Right lobe of liver (tissue), 6 donors: Measurements from ENCODE around the gene GAL3ST1. TPM values are rescaled to one million over a fixed set of nuclear protein-coding genes. Genes with fewer than 3 reads are reported as not detected.

Experiments
- ATAC-seq, 4 donors: fragments of 200-7000 bp; cut with Tn5 transposase; one replicate each; pipeline ENCODE4 v1.9.1; 2020; ENCODE audit warnings: mild to moderate bottlenecking in 4 of 4, moderate library complexity in 4 of 4
- DNase-seq, 3 donors: peaks; one replicate each; pipeline ENCODE4 v3.0.0-alpha.2; 2020
- H3K27ac ChIP-seq, 3 donors: fragments of 200-600 bp; one replicate each; pipeline ENCODE4 v1.8.0; 2022
- H3K27me3 ChIP-seq, 2 donors: fragments of 200-600 bp; one replicate each; pipeline ENCODE4 v1.8.0; 2022
- H3K36me3 ChIP-seq, 4 donors: fragments of 200-600 bp; sonication (generic) in 1 of 4; one replicate each; pipeline versions ENCODE4 v1.5.1 to v1.8.0; 2017 to 2022; ENCODE audit warnings: control low read depth in 1 of 4
- H3K4me1 ChIP-seq, 4 donors: fragments of 200-600 bp; sonication (generic) in 1 of 4; one replicate each; pipeline versions ENCODE4 v1.5.1 to v1.8.0; 2017 to 2022; ENCODE audit warnings: control low read depth in 1 of 4
- H3K4me3 ChIP-seq, 3 donors: fragments of 200-600 bp; one replicate each; pipeline ENCODE4 v1.8.0; 2022
- H3K9me3 ChIP-seq, 4 donors: fragments of 200-600 bp; sonication (generic) in 1 of 4; one replicate each; pipeline versions ENCODE4 v1.5.1 to v1.8.0; 2017 to 2022; ENCODE audit warnings: control low read depth in 1 of 4
- CTCF ChIP-seq, 4 donors: fragments of 200-600 bp in 3 of 4; fragments of 450-650 bp in 1 of 4; IDR thresholded peaks; one replicate each; pipeline versions ENCODE4 v1.5.1 to v1.8.0; 2016 to 2022; ENCODE audit warnings: antibody characterized with exemption in 4 of 4, mild to moderate bottlenecking in 2 of 4
- POLR2A ChIP-seq: fragments of 450-650 bp; IDR thresholded peaks from one replicate; pipeline ENCODE4 v1.6.1; 2017; ENCODE audit warnings: antibody characterized with exemption, mild to moderate bottlenecking
- WGBS: methylation state at CpG from one replicate; pipeline ENCODE4 v1.1.6; 2018; ENCODE audit warnings: low coverage, low lambda C conversion rate; ENCODE audit not compliant: insufficient coverage; ENCODE audit errors: missing lambda C conversion rate; 5-methylcytosine and 5-hydroxymethylcytosine counted together
- intact Hi-C, 2 donors: fragments of 100-400 bp; cut with DNase I; formaldehyde crosslinking; loops; one replicate each; pipeline versions ENCODE4 v1.11.2 to v1.14.1; 2022
- total RNA-seq, 6 experiments: library from RNA; depleted of rRNA in 2 of 6; stranded (reverse); fragments of >200 nt in 2 of 6; fragmentation: NEBNext Ultra II Directional in 3 of 6; extraction: Animal tissue kit (Norgen Biotek cat#: 25700) in 3 of 6; gene quantifications; one replicate each; pipeline versions ENCODE4 v1.1.0 to v1.2.4, GENCODE V29; 2016 to 2023
- donor health status: DM: no; HTN: yes; CAD: no.
- donor health status: DM: no; HTN: no; CAD: no.
- donor health status: DM: no; HTN: no; CAD: no.
- donor health status: DM: no; HTN: yes; CAD: no.
- donor health status: DM: no; HTN: yes; CAD: no.

Gene GAL3ST1
- total RNA-seq, 6 experiments from 2014 or later = 0.58 to 7.0 (median 3.3) TPM

- intact Hi-C loops = no loop called here
Observed at GRCh38 chr22:30578481-30578880, 4.0 kb upstream of the GAL3ST1 start.

DNA sequence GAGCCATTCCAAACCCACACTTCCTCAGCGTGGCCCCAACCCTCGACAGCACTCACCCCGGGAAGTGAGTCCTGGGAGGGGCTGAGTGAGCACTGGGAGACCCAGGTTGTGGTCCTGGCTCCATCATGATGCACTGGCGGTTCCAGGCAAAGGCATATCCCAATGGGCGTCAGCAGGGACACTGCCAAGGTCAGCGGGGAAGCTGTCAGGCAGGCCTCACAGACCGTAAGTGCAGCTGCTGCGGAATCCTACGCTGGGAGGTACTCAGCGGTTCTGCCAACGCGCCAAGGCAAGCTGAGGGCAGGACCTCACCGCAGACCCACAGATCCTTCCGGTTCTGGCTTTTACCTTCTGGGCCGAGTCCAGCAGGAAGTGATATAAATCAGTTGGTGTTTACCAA, 1.4 kb upstream of the GAL3ST1 start:
- H3K27me3 ChIP-seq = no peaks in the 10 kb centered on the region
- DNase-seq (no peak), ATAC-seq (no peak)
- intact Hi-C loops = no loop called here
- H3K27ac ChIP-seq = no peak overlapping the region
- peaks cover 0 to 52% (median 14%) of the 10 kb centered on the region in 4 donors for H3K36me3 ChIP-seq
- no peaks in the 10 kb centered on the region for H3K9me3 ChIP-seq
- TF ChIP-seq CTCF (IDR thresholded peaks at IDR 0.05) = no peak
- TF ChIP-seq POLR2A = no peak
- 55% methylated on average over 5 of the region's 15 CpGs for WGBS
- H3K4me1 ChIP-seq = peaks cover 0 to 31% (median 7%) of the 10 kb centered on the region in 4 donors
- no peak overlapping the region for H3K4me3 ChIP-seq

More at GRCh38 chr22:30578481-30578880, 4.0 kb upstream of the GAL3ST1 start:
- H3K36me3 ChIP-seq = peaks cover 0 to 72% (median 24%) of the 10 kb centered on the region in 4 donors
- peaks cover 0 to 8% (median 3%) of the 10 kb centered on the region in 4 donors for H3K4me1 ChIP-seq
- TF ChIP-seq CTCF (IDR thresholded peaks at IDR 0.05) = no peak
- TF ChIP-seq POLR2A = no peak
- no CpG with 5 or more reads among the region's 12 CpGs for WGBS
- H3K4me3 ChIP-seq = no peak overlapping the region
- no peaks in the 10 kb centered on the region for H3K27me3 ChIP-seq
- ATAC-seq (no peak), DNase-seq (no peak)
- H3K9me3 ChIP-seq = no peaks in the 10 kb centered on the region
- H3K27ac ChIP-seq = no peak overlapping the region

DNA sequence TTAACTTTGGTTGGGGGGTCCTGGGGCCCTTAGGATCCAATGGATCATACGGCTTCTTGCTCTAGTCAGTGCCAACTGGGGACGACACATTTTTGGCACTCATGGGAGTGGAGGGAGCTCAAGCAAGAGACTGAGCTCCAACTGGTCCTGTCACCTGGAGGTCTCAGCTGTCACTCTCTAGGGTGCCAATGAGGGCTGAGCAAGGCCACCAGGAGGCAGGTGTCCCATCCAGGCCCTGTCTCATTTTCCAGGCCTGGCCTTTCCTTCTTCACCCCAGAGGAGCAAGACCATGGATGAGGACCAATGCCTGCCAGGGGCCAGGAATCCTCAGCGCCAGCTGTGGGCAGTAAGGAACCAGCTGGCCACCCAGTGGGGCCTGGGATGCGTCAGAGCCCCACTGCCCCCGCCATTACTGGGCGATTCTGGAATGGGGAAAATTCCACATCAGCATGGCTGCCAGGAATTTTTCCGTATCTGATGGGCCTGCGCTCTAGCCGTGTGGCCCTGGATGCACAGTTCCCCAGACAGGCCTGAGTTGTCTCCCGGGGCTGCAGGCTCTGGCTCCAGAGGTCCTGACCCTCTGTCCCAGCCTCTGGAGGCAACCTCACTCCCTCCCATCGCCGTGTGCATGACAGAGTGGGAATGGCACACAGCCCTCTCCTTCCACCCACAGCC, 669 bp upstream of the GAL3ST1 start:
- H3K4me1 ChIP-seq = peaks cover 0 to 31% (median 7%) of the 10 kb centered on the region in 4 donors
- H3K9me3 ChIP-seq = no peaks in the 10 kb centered on the region
- WGBS = no CpG with 5 or more reads among the region's 12 CpGs
- peaks cover 0 to 45% (median 10%) of the 10 kb centered on the region in 4 donors for H3K36me3 ChIP-seq
- TF ChIP-seq CTCF (IDR thresholded peaks at IDR 0.05) (no peak), POLR2A (no peak)
- no peak overlapping the region for H3K4me3 ChIP-seq
- ATAC-seq (peak in 3 of 4 donors; percentile 2 to 9 (median 3)), DNase-seq (no peak)
- H3K27ac ChIP-seq = no peak overlapping the region
- no peaks in the 10 kb centered on the region for H3K27me3 ChIP-seq
- intact Hi-C loops = no loop called here

DNA sequence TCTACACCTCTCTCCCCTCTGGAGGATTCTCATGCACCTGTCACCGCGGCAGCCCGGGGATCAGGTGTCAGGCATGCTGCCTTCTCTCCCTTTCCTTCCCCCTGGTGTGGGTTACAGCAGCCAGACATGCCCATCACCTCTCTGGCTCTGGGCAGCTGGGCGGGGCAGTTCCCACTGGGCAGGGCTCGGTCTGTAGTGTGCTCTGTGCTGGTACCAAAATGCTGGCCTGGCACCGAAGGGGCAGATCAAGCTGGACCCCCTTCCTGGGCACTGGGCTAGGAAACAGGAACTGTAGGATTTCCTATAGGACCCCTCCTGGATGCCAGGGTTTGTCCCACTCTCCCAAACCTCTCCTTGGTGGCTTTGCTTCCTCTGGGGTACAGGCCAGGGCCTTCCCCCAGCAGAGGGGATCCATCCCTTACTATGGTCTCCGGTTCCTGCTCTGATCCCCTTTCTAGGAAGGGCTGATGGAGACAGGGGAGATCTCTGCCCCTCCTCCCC, 821 bp downstream of the GAL3ST1 start:
- no peaks in the 10 kb centered on the region for H3K9me3 ChIP-seq
- WGBS = 7% methylated on average over 5 of the region's 7 CpGs
- H3K27ac ChIP-seq = no peak overlapping the region
- H3K27me3 ChIP-seq = no peaks in the 10 kb centered on the region
- no peak for TF ChIP-seq CTCF (IDR thresholded peaks at IDR 0.05)
- no peak for TF ChIP-seq POLR2A
- DNase-seq (no peak), ATAC-seq (peak; percentile 8 to 25 (median 23))
- peaks cover 0 to 30% (median 3%) of the 10 kb centered on the region in 4 donors for H3K36me3 ChIP-seq
- peaks cover 0 to 31% (median 7%) of the 10 kb centered on the region in 4 donors for H3K4me1 ChIP-seq
- H3K4me3 ChIP-seq = peak overlapping the region in 2 of 3 donors; percentile 36 to 56
- intact Hi-C loops = no loop called here
